Vagina (tissue), 2 donors: ENCODE measurements around the gene CCNF. TPM values are rescaled to one million over a fixed set of nuclear protein-coding genes. Genes with fewer than 3 reads are reported as not detected.

Source experiments
- DNase-seq, 2 donors: peaks; one replicate each; pipeline ENCODE4 v3.0.0-alpha.2; 2017; ENCODE audit errors: extremely low spot score in 2 of 2
- H3K27ac ChIP-seq: fragments of 200-600 bp; sonication (generic); one replicate; pipeline ENCODE4 v1.5.1; 2019
- H3K27me3 ChIP-seq: fragments of 200-600 bp; sonication (generic); one replicate; pipeline ENCODE4 v1.5.1; 2019
- H3K36me3 ChIP-seq, 2 donors: fragments of 200-600 bp; sonication (generic); one replicate each; pipeline ENCODE4 v1.5.1; 2017 to 2019
- H3K4me1 ChIP-seq: fragments of 200-600 bp; sonication (generic); one replicate; pipeline ENCODE4 v1.5.1; 2019
- H3K4me3 ChIP-seq, 2 donors: fragments of 200-600 bp; sonication (generic); 1 replicate in 1 of 2; 2 replicates in 1 of 2; pipeline ENCODE4 v1.5.1; 2016 to 2019
- H3K9me3 ChIP-seq: fragments of 200-600 bp; sonication (generic); one replicate; pipeline ENCODE4 v1.5.1; 2019
- CTCF ChIP-seq, 3 experiments: fragments of 450-650 bp in 2 of 3; fragments of 200-600 bp in 1 of 3; sonication (generic) in 1 of 3; IDR thresholded peaks; one replicate each; pipeline ENCODE4 v1.5.1; 2017 to 2019; ENCODE audit warnings: antibody characterized with exemption in 3 of 3, mild to moderate bottlenecking in 2 of 3, moderate library complexity in 2 of 3
- POLR2A ChIP-seq, 2 donors: fragments of 450-650 bp; IDR thresholded peaks; one replicate each; pipeline ENCODE4 v1.6.1; 2017; ENCODE audit warnings: antibody characterized with exemption in 2 of 2, mild to moderate bottlenecking in 2 of 2, moderate library complexity in 2 of 2
- POLR2AphosphoS5 ChIP-seq, 2 donors: sonication (generic); formaldehyde crosslinking; IDR thresholded peaks; one replicate each; pipeline ENCODE4 v1.9.0; 2017; ENCODE audit warnings: antibody characterized with exemption in 2 of 2, mild to moderate bottlenecking in 2 of 2, low read depth in 1 of 2; ENCODE audit not compliant: insufficient read depth in 1 of 2
- intact Hi-C: fragments of 100-400 bp; cut with DNase I; formaldehyde crosslinking; loops from one replicate; pipeline ENCODE4 v1.15.1; 2023
- total RNA-seq: library from RNA; depleted of rRNA; stranded (reverse); fragments of >200 nt; gene quantifications from one replicate; pipeline ENCODE4 v1.2.3, GENCODE V29; 2016

Gene CCNF
- total RNA-seq, 1 donor from 2014 or later: 2.5 TPM

GRCh38 chr16:2404099-2404498, 25.1 kb upstream of the CCNF start:
- TF ChIP-seq POLR2AphosphoS5 (IDR thresholded peaks at IDR 0.05; ENCODE audit: insufficient read depth in 1 of 2, low read depth in 1 of 2) (no peak), POLR2A (IDR thresholded peaks at IDR 0.05) (no peak), CTCF (IDR thresholded peaks at IDR 0.05) (no peak)
- H3K27me3 ChIP-seq: no peaks in the 10 kb centered on the region
- H3K27ac ChIP-seq: no peak overlapping the region
- DNase-seq: no peak
- H3K9me3 ChIP-seq: no peaks in the 10 kb centered on the region
- no peak overlapping the region for H3K4me3 ChIP-seq
- no peaks in the 10 kb centered on the region for H3K36me3 ChIP-seq
- H3K4me1 ChIP-seq: no peaks in the 10 kb centered on the region
- intact Hi-C loops: no loop called here

- no peaks in the 10 kb centered on the region for H3K27me3 ChIP-seq
- H3K27ac ChIP-seq: no peak overlapping the region
- H3K9me3 ChIP-seq: no peaks in the 10 kb centered on the region
- H3K4me3 ChIP-seq: no peak overlapping the region
- TF ChIP-seq POLR2AphosphoS5 (IDR thresholded peaks at IDR 0.05; ENCODE audit: insufficient read depth in 1 of 2, low read depth in 1 of 2) (no peak), CTCF (IDR thresholded peaks at IDR 0.05) (no peak), POLR2A (IDR thresholded peaks at IDR 0.05) (no peak)
- no peak for DNase-seq
- no peaks in the 10 kb centered on the region for H3K36me3 ChIP-seq
- intact Hi-C loops: no loop called here
- no peaks in the 10 kb centered on the region for H3K4me1 ChIP-seq
Observed at GRCh38 chr16:2415085-2415484, 14.2 kb upstream of the CCNF start.

- TF ChIP-seq POLR2A (IDR thresholded peaks at IDR 0.05) (no peak), CTCF (IDR thresholded peaks at IDR 0.05) (no peak), POLR2AphosphoS5 (IDR thresholded peaks at IDR 0.05; ENCODE audit: insufficient read depth in 1 of 2, low read depth in 1 of 2) (no peak)
- no peak for DNase-seq
- no peak overlapping the region for H3K27ac ChIP-seq
- no peaks in the 10 kb centered on the region for H3K36me3 ChIP-seq
- no peak overlapping the region for H3K4me3 ChIP-seq
- H3K9me3 ChIP-seq: no peaks in the 10 kb centered on the region
- H3K4me1 ChIP-seq: no peaks in the 10 kb centered on the region
- no peaks in the 10 kb centered on the region for H3K27me3 ChIP-seq
- intact Hi-C loops: no loop called here
Observed at GRCh38 chr16:2420035-2420434, 9.2 kb upstream of the CCNF start.

GRCh38 chr16:2422123-2422867, 7.0 kb upstream of the CCNF start:
- DNase-seq: no peak
- Histone ChIP-seq H3K27me3 (no peaks in the 10 kb centered on the region), H3K4me1 (no peaks in the 10 kb centered on the region), H3K4me3 (no peak overlapping the region), H3K9me3 (no peaks in the 10 kb centered on the region), H3K27ac (no peak overlapping the region), H3K36me3 (no peaks in the 10 kb centered on the region)
- intact Hi-C loops: no loop called here
- TF ChIP-seq CTCF (IDR thresholded peaks at IDR 0.05): no peak
- TF ChIP-seq POLR2AphosphoS5 (IDR thresholded peaks at IDR 0.05; ENCODE audit: insufficient read depth in 1 of 2, low read depth in 1 of 2): no peak
